Lower leg skin (tissue), 3 donors: ENCODE data around the gene SF3B2.

ENCODE experiments used
- POLR2A ChIP-seq, 2 donors: fragments of 450-650 bp; IDR thresholded peaks; one replicate each; pipeline ENCODE4 v1.6.1; 2016 to 2017; ENCODE audit warnings: antibody characterized with exemption in 2 of 2, mild to moderate bottlenecking in 1 of 2, moderate library complexity in 1 of 2
- TF ChIP-seq, protein P1 (sequence below), 3 donors: fragments of 450-650 bp; IDR thresholded peaks; one replicate each; pipeline ENCODE4 v1.5.1; 2016; ENCODE audit warnings: antibody characterized with exemption in 3 of 3, mild to moderate bottlenecking in 3 of 3, moderate library complexity in 2 of 3

DNA sequence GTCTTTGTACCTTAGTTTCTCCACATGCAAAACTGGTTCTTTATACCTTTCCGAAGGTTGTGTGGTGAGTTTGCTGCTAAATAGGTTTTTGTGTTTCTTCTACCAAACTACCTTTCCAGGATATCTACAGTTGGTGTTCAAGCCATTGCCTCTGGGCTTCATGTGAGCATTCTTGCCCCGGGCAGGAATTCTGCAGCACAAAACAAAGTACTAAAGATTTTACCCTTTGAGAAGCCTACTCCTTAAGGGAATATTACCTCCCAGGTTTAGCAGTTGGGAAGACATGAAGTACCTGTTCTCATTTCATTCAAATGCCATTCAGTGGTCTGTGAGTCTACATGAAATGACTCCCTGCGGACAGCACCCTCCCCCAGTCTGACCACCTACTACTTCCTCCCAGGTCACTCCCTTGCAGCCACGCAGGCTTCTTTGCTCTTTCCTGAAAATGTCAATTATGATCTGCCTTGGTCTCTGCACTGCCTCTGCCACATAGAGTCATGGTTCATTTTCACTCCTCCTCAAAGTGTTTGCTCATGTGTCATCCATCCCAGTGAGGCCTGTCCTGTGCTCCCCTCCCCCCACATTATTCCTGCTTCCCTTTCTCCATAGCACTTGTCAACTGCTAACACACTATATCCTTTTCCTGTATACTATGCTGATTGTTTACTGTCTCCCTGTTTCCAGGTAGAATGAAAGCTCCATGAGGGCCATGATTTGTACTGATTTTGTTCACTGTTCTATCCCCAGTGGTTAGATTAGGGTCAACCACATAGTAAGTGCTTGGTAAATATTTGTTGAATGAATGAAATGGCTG is 54.8 kb downstream of the SF3B2 start:
- TF ChIP-seq, protein P1, sequence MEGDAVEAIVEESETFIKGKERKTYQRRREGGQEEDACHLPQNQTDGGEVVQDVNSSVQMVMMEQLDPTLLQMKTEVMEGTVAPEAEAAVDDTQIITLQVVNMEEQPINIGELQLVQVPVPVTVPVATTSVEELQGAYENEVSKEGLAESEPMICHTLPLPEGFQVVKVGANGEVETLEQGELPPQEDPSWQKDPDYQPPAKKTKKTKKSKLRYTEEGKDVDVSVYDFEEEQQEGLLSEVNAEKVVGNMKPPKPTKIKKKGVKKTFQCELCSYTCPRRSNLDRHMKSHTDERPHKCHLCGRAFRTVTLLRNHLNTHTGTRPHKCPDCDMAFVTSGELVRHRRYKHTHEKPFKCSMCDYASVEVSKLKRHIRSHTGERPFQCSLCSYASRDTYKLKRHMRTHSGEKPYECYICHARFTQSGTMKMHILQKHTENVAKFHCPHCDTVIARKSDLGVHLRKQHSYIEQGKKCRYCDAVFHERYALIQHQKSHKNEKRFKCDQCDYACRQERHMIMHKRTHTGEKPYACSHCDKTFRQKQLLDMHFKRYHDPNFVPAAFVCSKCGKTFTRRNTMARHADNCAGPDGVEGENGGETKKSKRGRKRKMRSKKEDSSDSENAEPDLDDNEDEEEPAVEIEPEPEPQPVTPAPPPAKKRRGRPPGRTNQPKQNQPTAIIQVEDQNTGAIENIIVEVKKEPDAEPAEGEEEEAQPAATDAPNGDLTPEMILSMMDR (IDR thresholded peaks at IDR 0.05): no peak
- no peak for TF ChIP-seq POLR2A (IDR thresholded peaks at IDR 0.05)
